Measurements from ENCODE around the gene SLC1A5. TPM values are rescaled to one million over a fixed set of nuclear protein-coding genes. Genes with fewer than 3 reads are reported as not detected.
"Not testable (repeated sequence)": the region's sequence is repeated elsewhere in the genome, so short reads cannot be mapped to it uniquely, and the experiment has no call there.

The SLC1A5 gene
- total RNA-seq, 1 donor from 2014 or later = 105 TPM

DNA sequence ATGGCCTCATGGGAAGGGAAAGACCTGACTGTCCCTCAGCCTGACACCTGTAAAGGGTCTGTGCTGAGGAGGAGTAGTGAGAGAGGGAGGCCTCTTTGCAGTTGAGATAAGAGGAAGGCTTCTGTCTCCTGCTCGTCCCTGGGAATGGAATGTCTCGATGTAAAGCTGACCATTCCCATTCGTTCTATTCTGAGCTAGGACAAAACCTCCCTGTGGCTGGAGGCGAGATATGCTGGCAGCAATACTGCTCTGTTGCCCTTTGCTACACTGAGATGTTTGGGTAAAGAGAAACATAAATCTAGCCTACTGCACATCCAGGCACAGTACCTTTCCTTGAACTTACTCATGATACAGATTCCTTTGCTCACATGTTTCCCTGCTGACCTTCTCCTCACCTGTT, 19.6 kb downstream of the SLC1A5 start:
- DNase-seq (ENCODE audit: low spot score) = peak; percentile 44

DNA sequence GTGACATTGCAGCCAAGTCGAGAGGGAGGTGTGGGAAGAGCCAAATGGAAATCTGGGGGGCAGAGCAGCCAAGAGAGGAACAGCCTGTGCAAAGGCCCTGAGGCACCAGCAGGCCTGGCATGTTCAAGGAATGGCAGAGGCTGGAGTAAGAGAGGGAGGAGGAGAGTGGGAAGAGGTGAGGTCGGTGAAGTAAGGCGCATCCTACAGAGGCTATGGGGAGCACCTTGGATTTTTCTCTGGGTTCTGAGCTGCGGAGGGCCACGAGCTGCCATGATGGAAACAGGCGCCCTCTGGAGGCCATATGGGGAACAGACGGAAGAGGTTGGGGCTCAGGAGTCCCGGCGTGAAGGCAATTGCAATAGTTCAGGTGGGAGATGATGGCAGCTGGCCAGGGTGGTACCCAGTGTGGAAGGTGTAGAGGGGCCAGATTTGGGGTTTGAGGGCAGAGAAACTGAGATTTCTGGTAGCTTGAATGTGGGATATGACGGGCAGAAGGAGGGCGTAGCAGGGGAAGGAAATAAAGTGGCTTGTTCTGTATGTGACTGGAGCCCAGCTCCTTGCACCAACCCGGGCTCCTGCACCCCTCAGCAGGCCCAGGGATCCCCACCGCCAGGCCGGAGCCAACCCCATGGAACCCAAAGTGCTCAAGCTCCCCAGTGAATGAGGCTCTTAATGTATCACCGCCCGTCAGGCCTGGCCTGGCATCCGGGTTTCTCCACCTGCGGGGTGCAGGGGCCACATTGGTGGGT, 21.7 kb downstream of the SLC1A5 start:
- DNase-seq (ENCODE audit: low spot score) = no peak

DNA sequence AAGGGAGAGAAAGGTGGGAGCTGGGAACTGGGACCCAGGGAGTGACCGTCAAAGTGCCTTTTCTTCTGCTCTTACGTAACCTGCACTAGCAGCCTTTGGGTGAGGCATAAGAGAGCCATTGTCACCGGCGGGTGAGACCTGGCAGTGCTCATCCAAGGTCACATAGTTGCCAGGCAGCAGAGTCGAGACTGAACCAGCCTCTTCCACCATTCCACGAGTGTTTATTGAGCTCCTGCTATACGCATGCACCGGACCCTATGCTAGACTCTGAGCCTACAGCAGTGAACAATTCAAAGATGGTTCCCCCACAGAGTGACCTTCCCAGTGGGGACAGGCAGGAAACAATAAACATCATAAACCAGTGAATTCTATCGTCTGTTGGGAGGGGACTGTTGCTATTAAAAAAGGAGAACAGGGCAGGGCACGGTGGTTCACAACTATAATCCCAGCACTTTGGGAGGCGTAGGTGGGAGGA, 23.5 kb downstream of the SLC1A5 start:
- peak; percentile 78 for DNase-seq (ENCODE audit: low spot score)

DNA sequence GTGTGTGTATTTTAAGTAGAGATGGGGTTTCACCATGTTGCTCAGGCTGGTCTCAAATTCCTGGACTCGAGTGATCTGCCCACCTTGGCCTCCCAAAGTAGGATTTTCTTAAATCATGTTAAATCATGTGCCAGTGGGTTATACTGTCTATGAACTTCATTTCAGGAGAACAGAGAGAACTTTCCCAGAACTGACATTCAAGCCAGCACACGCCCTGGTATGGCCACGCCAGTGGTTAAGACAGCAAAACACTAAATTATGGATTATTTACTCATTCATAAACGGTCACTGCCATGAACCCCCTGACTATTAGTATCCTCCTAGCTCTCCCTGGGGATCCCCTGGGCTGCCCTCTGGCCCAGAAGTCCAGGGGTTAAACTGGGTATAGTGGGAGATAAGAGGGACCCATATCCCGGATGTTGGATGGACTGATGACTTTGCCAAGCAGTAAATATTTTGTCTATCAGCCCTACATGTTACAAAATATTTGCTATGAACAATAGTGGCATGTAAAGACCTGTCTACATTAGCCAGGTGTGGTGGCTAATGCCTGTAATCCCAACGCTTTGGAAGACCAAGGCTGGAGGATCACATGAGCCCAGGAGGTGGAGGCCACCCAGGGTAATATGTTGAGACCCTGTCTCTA, 26.0 kb downstream of the SLC1A5 start:
- DNase-seq (ENCODE audit: low spot score) = no peak

DNA sequence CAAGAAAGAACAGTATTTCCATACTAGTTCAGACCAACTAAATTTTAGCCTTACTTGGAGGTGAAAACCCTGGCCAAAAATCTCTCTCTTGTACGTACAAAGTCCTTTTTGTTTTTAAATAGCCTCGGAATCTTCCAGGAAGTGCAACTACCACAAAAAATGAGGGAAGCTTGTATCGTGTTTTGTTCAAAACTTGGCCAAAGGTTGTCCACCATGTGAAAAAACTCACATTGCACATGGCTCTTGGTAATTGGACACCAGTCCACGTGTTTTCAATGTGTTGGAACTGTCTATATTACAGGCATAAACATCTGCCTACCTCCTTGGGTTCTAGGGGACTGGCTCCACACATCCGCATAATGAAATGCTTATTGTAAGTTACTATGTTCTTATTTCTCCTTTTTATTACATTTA, 27.0 kb downstream of the SLC1A5 start:
- DNase-seq (ENCODE audit: low spot score) = no peak

DNA sequence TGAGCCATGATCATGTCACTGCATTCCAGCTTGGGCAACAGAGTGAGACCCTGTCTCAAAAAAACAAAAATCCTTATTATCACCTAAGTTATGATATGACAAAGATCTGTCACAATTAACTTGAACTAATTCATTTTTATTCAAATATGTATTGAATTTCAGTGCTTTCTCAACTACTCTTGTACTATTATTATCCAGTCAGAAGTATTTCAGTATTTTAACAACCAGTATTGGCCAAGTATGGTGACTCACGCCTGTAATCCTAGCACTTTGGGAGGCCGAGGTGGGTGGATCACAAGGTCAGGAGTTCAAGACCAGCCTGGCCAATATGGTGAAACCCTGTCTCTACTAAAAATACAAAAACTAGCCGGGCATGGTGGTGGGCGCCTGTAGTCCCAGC, 27.5 kb downstream of the SLC1A5 start:
- DNase-seq (ENCODE audit: low spot score) = not testable (repeated sequence)

DNA sequence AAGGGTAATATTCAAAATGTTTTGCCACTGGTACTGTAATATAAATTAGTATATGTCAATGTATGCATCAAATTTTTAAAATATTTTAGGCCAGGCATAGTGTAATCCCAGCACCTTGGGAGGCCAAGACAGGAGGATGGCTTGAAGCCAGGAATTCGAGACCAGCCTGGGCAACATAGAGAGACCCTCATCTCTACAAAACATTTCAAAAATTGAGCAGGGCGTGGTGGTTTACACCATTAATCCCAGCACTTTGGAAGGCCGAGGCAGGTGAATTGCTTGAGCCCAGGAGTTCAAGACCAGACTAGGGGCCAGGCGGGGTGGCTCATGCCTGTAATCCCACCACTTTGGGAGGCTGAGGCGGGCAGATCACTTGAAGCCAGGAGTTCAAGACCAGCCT, 28.0 kb downstream of the SLC1A5 start:
- no peak for DNase-seq (ENCODE audit: low spot score)

DNA sequence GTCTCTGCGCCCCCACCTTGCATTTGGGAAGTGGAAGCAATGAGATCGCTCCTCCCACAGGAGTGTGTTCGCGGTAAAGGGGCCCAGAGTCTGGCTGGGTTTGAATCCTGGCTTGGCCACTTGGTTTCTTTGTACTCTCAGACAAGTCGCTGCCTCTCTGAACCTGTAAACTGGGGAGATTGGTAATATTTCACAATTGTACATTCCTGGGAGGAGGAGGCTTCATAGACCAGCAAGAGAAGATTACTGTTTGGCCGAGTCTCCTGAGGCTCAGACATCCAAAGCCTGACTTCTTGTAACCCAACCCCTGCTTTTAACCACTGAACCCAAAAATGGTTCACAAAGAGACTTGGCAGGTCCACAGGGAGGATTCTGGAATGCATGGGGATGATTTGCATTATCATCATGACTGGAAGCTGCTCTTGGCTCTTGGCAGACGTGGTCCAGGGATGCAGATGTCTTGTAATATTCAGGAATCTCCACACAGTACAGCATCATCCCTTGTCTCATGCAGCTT, 28.5 kb downstream of the SLC1A5 start:
- peak; percentile 59 for DNase-seq (ENCODE audit: low spot score)

DNA sequence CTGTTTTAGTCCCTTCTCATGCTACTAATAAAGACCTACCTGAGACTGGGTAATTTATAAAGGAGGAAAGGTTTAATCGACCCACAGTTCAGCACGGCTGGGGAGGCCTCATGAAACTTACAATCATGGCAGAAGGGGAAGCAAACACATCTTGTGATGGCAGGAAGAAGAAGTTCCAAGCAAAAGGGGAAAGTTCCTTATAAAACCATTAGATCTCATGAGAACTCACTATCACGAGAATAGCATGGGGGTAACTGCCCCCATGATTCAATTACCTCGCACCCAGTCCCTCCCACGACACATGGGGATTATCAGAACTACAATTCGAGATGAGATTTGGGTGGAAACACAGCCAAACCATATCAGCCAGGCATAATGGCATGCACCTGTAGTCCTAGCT, 29.2 kb downstream of the SLC1A5 start:
- DNase-seq (ENCODE audit: low spot score) = no peak

DNA sequence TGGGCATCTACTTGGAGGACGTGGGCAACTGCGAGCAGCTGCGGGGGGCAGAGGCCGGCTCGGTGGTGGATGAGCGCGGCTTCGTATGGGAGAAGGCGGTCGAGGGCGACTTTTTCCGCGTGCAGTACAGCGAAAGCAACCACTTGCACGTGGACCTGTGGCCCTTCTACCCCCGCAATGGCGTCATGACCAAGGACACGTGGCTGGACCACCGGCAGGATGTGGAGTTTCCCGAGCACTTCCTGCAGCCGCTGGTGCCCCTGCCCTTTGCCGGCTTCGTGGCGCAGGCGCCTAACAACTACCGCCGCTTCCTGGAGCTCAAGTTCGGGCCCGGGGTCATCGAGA, 31.9 kb downstream of the SLC1A5 start:
- no peak for DNase-seq (ENCODE audit: low spot score)

DNA sequence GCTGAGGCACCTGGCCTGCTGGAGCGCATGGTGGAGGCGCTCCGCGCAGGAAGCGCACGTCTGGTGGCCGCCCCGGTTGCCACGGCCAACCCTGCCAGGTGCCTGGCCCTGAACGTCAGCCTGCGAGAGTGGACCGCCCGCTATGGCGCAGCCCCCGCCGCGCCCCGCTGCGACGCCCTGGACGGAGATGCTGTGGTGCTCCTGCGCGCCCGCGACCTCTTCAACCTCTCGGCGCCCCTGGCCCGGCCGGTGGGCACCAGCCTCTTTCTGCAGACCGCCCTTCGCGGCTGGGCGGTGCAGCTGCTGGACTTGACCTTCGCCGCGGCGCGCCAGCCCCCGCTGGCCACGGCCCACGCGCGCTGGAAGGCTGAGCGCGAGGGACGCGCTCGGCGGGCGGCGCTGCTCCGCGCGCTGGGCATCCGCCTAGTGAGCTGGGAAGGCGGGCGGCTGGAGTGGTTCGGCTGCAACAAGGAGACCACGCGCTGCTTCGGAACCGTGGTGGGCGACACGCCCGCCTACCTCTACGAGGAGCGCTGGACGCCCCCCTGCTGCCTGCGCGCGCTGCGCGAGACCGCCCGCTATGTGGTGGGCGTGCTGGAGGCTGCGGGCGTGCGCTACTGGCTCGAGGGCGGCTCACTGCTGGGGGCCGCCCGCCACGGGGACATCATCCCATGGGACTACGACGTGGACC, 32.4 kb downstream of the SLC1A5 start:
- no peak for DNase-seq (ENCODE audit: low spot score)

DNA sequence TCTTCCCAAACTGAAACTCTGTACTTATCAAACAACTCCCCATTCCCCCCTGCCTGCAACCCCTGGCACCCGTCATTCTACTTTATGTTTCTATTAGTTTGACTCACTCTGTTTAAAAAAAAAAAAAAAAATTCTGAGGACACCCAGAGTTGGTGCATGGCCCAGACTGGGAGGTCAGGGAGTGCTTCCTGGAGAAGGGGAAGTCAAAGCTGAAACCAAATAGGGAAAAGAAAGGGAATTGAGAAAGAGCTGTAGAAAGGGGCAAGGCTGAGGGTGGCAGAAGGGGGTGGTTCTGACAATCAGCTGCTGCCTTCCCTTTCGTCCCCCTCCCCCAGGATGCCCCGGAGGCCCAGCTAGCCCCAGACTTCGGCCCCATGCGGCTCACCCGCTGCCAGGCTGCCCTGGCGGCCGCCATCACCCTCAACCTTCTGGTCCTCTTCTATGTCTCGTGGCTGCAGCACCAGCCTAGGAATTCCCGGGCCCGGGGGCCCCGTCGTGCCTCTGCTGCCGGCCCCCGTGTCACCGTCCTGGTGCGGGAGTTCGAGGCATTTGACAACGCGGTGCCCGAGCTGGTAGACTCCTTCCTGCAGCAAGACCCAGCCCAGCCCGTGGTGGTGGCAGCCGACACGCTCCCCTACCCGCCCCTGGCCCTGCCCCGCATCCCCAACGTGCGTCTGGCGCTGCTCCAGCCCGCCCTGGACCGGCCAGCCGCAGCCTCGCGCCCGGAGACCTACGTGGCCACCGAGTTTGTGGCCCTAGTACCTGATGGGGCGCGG, 33.1 kb downstream of the SLC1A5 start:
- DNase-seq (ENCODE audit: low spot score) = no peak

DNA sequence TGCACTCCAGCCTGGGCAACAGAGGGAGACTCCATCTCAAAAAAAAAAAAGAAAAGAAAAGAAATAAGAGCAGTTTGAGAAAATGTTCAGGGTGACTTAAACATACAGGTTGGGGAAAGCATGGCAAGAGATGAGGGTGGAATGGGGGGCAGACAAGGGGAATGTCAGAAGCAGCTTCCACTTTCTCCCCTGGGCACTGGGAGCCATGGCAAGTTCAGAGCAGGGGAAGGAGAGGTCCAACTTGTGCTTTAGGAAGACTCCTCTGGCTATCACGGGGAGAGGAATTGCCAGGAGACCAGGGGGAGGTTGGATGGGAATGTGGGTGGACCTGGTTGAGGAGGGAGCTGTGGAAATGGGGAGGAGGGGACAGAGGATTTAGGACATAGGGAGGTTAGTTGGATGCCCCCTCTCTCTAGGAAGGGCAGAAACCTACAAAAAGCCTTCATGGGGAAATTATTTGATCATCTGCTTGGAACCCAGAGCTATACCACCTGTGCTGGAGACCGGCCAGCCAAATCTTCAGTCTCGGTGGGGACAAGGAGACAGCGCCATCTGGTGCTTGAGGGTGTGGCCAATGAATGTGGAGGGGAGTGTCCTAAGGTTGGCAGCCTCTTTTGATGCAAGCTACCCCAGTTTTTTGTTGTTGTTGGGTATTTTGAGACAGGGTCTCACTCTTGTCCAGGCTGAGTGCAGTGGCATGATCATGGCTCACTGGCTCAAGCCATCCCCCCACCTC, 34.8 kb downstream of the SLC1A5 start:
- DNase-seq (ENCODE audit: low spot score) = peak; percentile 51

DNA sequence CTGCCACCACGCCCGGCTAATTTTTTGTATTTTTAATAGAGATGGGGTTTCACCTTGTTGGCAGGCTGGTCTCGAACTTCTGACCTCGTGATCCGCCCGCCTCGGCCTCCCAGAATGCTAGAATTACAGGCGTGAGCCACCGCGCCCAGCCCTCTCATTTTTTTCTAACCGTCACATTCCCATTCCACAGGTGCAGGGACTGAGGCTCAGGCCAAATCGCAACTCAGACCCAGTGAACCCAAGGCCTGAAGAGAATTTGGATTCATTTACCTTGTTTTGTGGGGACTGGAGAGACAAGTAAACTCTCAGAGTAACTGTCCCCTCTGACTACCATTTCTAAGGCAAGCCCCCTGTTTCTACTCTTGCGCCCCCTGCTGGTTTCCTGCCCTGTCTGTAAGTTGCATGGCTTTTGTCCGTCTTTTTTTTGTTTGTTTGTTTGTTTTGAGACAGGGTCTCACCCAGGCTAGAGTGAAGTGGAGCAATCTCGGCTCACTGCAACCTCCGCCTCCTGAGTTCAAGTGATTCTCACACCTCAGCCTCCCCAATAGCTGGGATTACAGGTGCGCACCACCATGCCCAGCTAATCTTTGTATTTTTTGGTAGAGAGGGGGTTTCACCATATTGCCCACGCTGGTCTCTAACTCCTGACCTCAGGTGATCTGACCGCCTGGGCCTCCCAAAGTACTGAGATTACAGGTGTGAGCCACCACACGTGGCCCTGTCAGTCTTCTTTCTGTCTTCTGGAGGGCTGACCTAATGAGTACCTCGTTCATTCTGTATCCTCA, 39.9 kb downstream of the SLC1A5 start:
- no peak for DNase-seq (ENCODE audit: low spot score)

DNA sequence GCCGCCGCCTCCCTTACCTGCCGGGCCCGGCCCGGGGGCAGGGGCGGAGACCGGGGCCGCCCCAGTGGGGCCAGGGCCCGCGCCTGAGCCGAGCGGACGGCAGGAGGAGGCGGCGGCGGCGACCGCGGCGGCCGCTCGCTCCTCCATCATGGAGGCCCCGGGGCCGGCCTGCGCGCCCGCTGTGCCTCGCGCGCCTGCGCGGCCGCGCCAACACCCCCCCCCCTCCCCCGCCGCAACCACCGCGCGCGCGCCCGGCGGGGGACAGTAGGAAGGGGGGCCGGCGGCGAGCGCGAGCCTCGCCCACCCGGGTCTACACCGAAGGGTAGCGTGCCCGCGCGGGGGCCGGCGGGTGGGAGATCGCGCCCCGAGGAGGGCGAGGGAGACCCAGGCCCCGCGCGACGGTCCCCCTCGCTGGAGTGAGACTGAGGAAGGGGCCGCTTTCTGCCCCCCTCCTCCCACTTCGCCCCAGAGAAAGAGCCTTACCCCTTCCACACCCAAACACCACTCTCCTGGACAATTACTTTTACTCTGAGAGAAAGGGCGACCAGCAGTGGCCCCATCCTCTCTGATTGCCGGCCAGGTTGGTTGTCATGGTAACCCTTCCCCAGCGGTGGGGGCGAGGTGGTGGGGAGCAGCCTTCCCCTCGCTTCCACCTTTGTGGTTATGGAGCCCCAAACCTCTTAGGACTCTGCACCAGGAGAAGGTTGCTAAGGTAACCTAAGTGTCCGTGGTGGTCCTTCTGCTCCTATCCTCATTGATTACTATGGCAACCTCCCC, 41.9 kb downstream of the SLC1A5 start, which contains the start of gene STRN4:
Gene STRN4, minus strand, starts transcription at position 170 of the 777 bp plus-strand sequence. Its CDS starts 20 bp downstream, at position 150.
- DNase-seq (ENCODE audit: low spot score) = no peak

DNA sequence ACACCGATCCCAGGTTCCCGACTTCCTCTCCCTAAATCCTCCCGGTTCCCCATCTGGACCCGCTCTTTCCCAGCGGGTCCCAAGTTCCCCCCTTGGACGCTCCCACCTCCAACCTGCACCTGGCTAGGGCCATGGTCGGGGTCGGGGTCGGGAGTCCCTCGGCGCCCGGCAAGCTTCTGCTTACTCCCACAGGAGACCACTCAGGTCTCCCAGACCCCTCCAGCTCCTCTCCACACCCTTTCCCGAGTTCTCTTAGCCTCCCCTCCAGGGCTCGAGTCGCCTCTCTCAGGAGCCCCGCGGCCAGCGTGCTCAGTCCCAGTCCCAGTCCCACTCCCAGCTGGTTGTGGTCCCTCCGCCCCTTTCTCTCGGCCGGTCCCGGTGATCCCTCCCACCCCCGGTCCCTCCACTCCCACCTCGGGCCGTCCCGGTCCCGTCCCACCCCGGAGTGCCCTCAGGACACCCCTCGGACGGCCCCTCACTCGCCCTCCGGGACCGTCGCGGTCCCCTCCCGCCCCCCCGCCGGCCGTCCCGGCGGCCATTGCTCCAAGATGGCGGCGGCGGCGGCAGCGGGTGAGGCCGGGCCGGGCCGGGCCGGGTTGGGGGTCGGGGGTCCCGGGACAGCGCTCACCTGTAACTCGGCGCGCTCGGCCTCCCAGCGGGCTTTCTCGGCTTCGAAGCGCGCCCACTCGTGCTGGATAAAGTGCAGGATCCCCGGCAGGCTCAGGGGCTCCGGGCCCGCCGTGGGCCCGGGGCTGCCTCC, 42.7 kb downstream of the SLC1A5 start, which contains the start of gene FKRP:
Gene FKRP, plus strand, starts transcription at position 537 of the 760 bp plus-strand sequence. CDS start 9,394 bp downstream, outside the sequence.
- no peak for DNase-seq (ENCODE audit: low spot score)

DNA sequence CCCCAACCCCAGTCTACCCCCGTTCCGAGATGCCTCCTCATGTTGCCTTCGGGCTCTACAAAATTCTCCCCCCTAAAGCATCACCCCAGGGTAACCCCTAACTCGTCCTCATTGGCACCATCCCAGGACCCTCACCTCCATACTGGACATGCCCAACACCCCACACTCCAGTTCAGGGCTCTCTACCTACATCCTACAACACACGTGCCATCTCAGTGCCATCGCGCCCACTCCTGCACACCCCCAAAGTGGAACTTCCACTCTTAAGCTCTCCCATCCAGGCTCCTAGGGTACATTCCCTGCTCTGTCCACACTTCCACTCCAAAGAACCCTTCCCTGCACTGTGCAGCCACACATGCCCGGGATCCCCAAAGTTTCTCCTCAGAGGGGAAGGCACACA, 43.4 kb downstream of the SLC1A5 start:
- DNase-seq (ENCODE audit: low spot score) = no peak

DNA sequence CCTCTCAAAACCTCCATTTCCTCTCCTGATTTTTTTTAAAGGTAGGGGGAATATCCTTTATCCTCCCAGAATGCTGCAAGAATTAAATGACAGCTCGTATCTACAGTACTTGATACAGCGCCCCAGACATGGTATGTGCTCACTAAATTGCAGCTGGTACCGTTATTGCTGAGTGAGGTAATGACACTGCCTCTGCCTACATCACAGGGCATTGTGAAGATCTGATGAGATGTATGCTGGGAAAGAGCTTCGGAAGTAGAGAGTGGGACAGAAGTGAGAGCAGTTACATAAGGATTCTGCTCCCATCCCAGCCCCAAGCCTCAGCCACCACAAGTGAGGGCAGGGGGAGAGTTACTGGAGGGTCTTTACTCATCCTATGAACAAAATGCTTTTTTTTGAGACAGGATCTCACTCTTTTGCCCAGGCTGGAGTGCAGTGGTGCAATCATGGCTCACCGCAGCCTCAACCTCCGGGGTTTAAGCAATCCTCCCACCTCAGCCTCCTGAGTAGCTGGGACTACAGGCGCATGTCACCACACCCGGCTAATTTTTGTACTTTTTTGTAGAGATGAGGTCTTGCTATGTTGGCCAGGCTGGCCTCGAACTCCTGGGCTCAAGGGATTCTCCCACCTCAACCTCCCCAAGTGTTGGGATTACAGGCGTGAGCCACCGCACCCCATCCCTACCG, 44.2 kb downstream of the SLC1A5 start:
- no peak for DNase-seq (ENCODE audit: low spot score)
